Thyroid gland (tissue), 4 donors: ENCODE results near the gene LTF.

Experiments used
- CTCF ChIP-seq, 6 experiments: fragments of 200-600 bp in 3 of 6; fragments of 450-650 bp in 3 of 6; sonication (generic) in 3 of 6; IDR thresholded peaks; one replicate each; pipeline ENCODE4 v1.5.1; 2016 to 2019; ENCODE audit warnings: antibody characterized with exemption in 6 of 6, mild to moderate bottlenecking in 2 of 6, inconsistent platforms in 1 of 6, moderate library complexity in 1 of 6
- POLR2A ChIP-seq, 2 donors: fragments of 450-650 bp; IDR thresholded peaks; one replicate each; pipeline ENCODE4 v1.6.1; 2017; ENCODE audit warnings: antibody characterized with exemption in 2 of 2, mild to moderate bottlenecking in 2 of 2, moderate library complexity in 1 of 2

- TF ChIP-seq CTCF (IDR thresholded peaks at IDR 0.05) = no peak
- TF ChIP-seq POLR2A (IDR thresholded peaks at IDR 0.05) = no peak
Measured at GRCh38 chr3:46500656-46501635, 36.2 kb upstream of the LTF start.
